ENCODE results near the gene RET. TPM values are rescaled to one million over a fixed set of nuclear protein-coding genes. Genes with fewer than 3 reads are reported as not detected.

Gene RET
- total RNA-seq, 1 experiment from 2014 or later = 81.1 TPM

- no peak for TF ChIP-seq TCF7L2 (IDR thresholded peaks at IDR 0.05; ENCODE audit: low read depth, low read length)
- TF ChIP-seq CTCF (IDR thresholded peaks at IDR 0.05) = no peak
- no peak for TF ChIP-seq SIN3A (IDR thresholded peaks at IDR 0.05; ENCODE audit: borderline replicate concordance, insufficient read depth, low read depth, low read length)
- no peak for TF ChIP-seq POLR2AphosphoS5 (IDR thresholded peaks at IDR 0.05; ENCODE audit: low read depth, low read length)
- no peak for TF ChIP-seq REST (IDR thresholded peaks at IDR 0.05; ENCODE audit: insufficient read depth in 1 of 2, low read depth in 2 of 2, low read length in 1 of 2)
- ChIA-PET CTCF (no interaction called here), POLR2A (interaction anchor here (0.7 kb wide), 1 partner anchor 25 kb away, joined by 7 read pairs; no protein-coding TSS in a partner anchor)
- Histone ChIP-seq H3K27me3 (ENCODE audit: control insufficient read depth, insufficient read depth, low read length) (no peaks in the 10 kb centered on the region), H3K36me3 (ENCODE audit: control insufficient read depth, insufficient read depth, low read length) (no peaks in the 10 kb centered on the region), H3K9me3 (ENCODE audit: control insufficient read depth, insufficient read depth, low read depth, low read length) (no peaks in the 10 kb centered on the region), H3K4me1 (ENCODE audit: control insufficient read depth, insufficient read depth, low read length) (peaks cover 5% of the 10 kb centered on the region; the same call in 1 of the 2 replicates), H3K4me3 (ENCODE audit: low read depth in 2 of 2, low read length in 2 of 2) (no peak overlapping the region), H3K27ac (ENCODE audit: low read length) (no peak overlapping the region)
- ATAC-seq (no peak), DNase-seq (ENCODE audit: low read depth, low spot score) (no peak)
- intact Hi-C loops (cut with micrococcal nuclease; ENCODE audit: unreplicated experiment) = no loop called here
- in situ Hi-C loops (cut with HindIII; ENCODE audit: low pct_unique_long_range_greater_than_20kb, low sequenced_read_pairs) = no loop called here
- BruUV-seq (replicated peaks) = no TSS peak
Observed at GRCh38 chr10:43100366-43100765, 23.5 kb downstream of the RET start.

GRCh38 chr10:43102063-43102828 lies 25.4 kb downstream of the RET start:
- in situ Hi-C loops (cut with HindIII; ENCODE audit: low pct_unique_long_range_greater_than_20kb, low sequenced_read_pairs) (no loop called here), intact Hi-C loops (cut with micrococcal nuclease; ENCODE audit: unreplicated experiment) (no loop called here)
- H3K4me1 ChIP-seq (ENCODE audit: control insufficient read depth, insufficient read depth, low read length) = peaks cover 11% of the 10 kb centered on the region
- TF ChIP-seq POLR2AphosphoS5 (IDR thresholded peaks at IDR 0.05; ENCODE audit: low read depth, low read length) (no peak), SIN3A (IDR thresholded peaks at IDR 0.05; ENCODE audit: borderline replicate concordance, insufficient read depth, low read depth, low read length) (no peak), TCF7L2 (IDR thresholded peaks at IDR 0.05; ENCODE audit: low read depth, low read length) (no peak), CTCF (IDR thresholded peaks at IDR 0.05) (no peak), REST (IDR thresholded peaks at IDR 0.05; ENCODE audit: insufficient read depth in 1 of 2, low read depth in 2 of 2, low read length in 1 of 2) (no peak)
- DNase-seq (ENCODE audit: low read depth, low spot score) = no peak
- H3K27ac ChIP-seq (ENCODE audit: low read length) = no peak overlapping the region
- POLR2A ChIA-PET = interaction anchor here (0.6 kb wide), 1 partner anchor 151 kb away, joined by 3 read pairs; no protein-coding TSS in a partner anchor
- no TSS peak for BruUV-seq (replicated peaks)
- no peak for ATAC-seq
- no peak overlapping the region for H3K4me3 ChIP-seq (ENCODE audit: low read depth in 2 of 2, low read length in 2 of 2)
- CTCF ChIA-PET = interaction anchor here (0.6 to 1.5 kb wide), 2 partner anchors 23 to 230 kb away, joined by 6 to 7 read pairs; no protein-coding TSS in a partner anchor
- no peaks in the 10 kb centered on the region for H3K9me3 ChIP-seq (ENCODE audit: control insufficient read depth, insufficient read depth, low read depth, low read length)
- no peaks in the 10 kb centered on the region for H3K27me3 ChIP-seq (ENCODE audit: control insufficient read depth, insufficient read depth, low read length)
- H3K36me3 ChIP-seq (ENCODE audit: control insufficient read depth, insufficient read depth, low read length) = no peaks in the 10 kb centered on the region

Measured in Panc1 (cell line).